ENCODE measurements around the gene DOCK10.

DOCK10 gene

GRCh38 chr2:224973112-224974016, 68.9 kb downstream of the DOCK10 start:
- no peak for DNase-seq

- DNase-seq, result no peak
Observed at GRCh38 chr2:224971214-224971613, 71.1 kb downstream of the DOCK10 start.

- DNase-seq, result no peak
Observed at GRCh38 chr2:224970311-224970710, 72.0 kb downstream of the DOCK10 start.

GRCh38 chr2:224969633-224970260, 72.5 kb downstream of the DOCK10 start:
- no peak for DNase-seq

- DNase-seq, result no peak
Observed at GRCh38 chr2:224969095-224969494, 73.2 kb downstream of the DOCK10 start.

GRCh38 chr2:224968051-224968450, 74.2 kb downstream of the DOCK10 start:
- no peak for DNase-seq

GRCh38 chr2:224966613-224967012, 75.7 kb downstream of the DOCK10 start:
- no peak for DNase-seq

- DNase-seq, result no peak
Observed at GRCh38 chr2:224959556-224959955, 82.7 kb downstream of the DOCK10 start.

- no peak for DNase-seq
Observed at GRCh38 chr2:224958873-224959272, 83.4 kb downstream of the DOCK10 start.

- DNase-seq, result no peak
Observed at GRCh38 chr2:224958462-224958857, 83.8 kb downstream of the DOCK10 start.

- DNase-seq, result no peak
Observed at GRCh38 chr2:224957540-224958461, 84.5 kb downstream of the DOCK10 start.

- DNase-seq, result no peak
Observed at GRCh38 chr2:224956706-224957105, 85.6 kb downstream of the DOCK10 start.

- no peak for DNase-seq
Observed at GRCh38 chr2:224954980-224955379, 87.3 kb downstream of the DOCK10 start.

- no peak for DNase-seq
Observed at GRCh38 chr2:224952936-224953657, 89.2 kb downstream of the DOCK10 start.

- DNase-seq, result peak; percentile 17
Observed at GRCh38 chr2:224951723-224952481, 90.4 kb downstream of the DOCK10 start.

GRCh38 chr2:224948859-224949258, 93.4 kb downstream of the DOCK10 start:
- no peak for DNase-seq

GRCh38 chr2:224948005-224948404, 94.3 kb downstream of the DOCK10 start:
- DNase-seq, result no peak

- no peak for DNase-seq
Observed at GRCh38 chr2:224947566-224947965, 94.7 kb downstream of the DOCK10 start.

- no peak for DNase-seq
Observed at GRCh38 chr2:224946895-224947294, 95.4 kb downstream of the DOCK10 start.

GRCh38 chr2:224944707-224945547, 97.3 kb downstream of the DOCK10 start:
- DNase-seq, result no peak

- DNase-seq, result peak; percentile 48
Observed at GRCh38 chr2:224943601-224944041, 98.6 kb downstream of the DOCK10 start.
